Naive thymus-derived CD4-positive, alpha-beta T cell (primary cell): ENCODE data around the gene RAPSN. TPM values are rescaled to one million over a fixed set of nuclear protein-coding genes. Genes with fewer than 3 reads are reported as not detected.

Source experiments
- ATAC-seq: fragments of 150-1000 bp; cut with Tn5 transposase; 2 replicates; pipeline ENCODE4 v1.10.0; 2021; ENCODE audit warnings: mild to moderate bottlenecking, moderate library complexity
- CTCF ChIA-PET: fragments of 350-600 bp; sonication (Branson Sonifier 250); formaldehyde crosslinking; loops from one replicate; lab custom pipeline; 2021; ENCODE audit warnings: antibody characterized with exemption; lab: Charles Lee
- POLR2A ChIA-PET: fragments of 350-600 bp; sonication (Branson Sonifier 250); formaldehyde crosslinking; loops from one replicate; lab custom pipeline; 2021; ENCODE audit warnings: antibody characterized with exemption, inconsistent platforms; lab: Charles Lee
- DNase-seq, 9 donors: peaks; one replicate each; pipeline versions ENCODE4 v3.0.0 to v3.0.0-alpha.2; 2020 to 2022; ENCODE audit warnings: mixed read lengths in 1 of 9
- H3K27ac ChIP-seq: one replicate; pipeline ENCODE4 v1.7.0; 2013; ENCODE audit warnings: mild to moderate bottlenecking, low read depth, low read length, moderate library complexity
- H3K27me3 ChIP-seq, 2 donors: one replicate each; pipeline ENCODE4 v1.7.0; 2013; ENCODE audit warnings: low read length in 2 of 2, mild to moderate bottlenecking in 2 of 2, moderate library complexity in 2 of 2; ENCODE audit not compliant: control insufficient read depth in 2 of 2, insufficient read depth in 2 of 2
- H3K36me3 ChIP-seq, 3 experiments: 1 replicate in 2 of 3; 2 replicates in 1 of 3; pipeline ENCODE4 v1.7.0; 2013; ENCODE audit warnings: low read length in 3 of 3, mild to moderate bottlenecking in 3 of 3, moderate library complexity in 1 of 3; ENCODE audit not compliant: insufficient read depth in 3 of 3, control insufficient read depth in 2 of 3
- H3K4me1 ChIP-seq, 2 donors: one replicate each; pipeline ENCODE4 v1.7.0; 2013; ENCODE audit warnings: low read length in 2 of 2, mild to moderate bottlenecking in 2 of 2, moderate library complexity in 1 of 2; ENCODE audit not compliant: control insufficient read depth in 2 of 2, insufficient read depth in 2 of 2
- H3K4me3 ChIP-seq: 2 replicates; pipeline ENCODE4 v1.7.0; 2013; ENCODE audit warnings: mild to moderate bottlenecking, low read length
- H3K9me3 ChIP-seq, 3 experiments: 1 replicate in 2 of 3; 2 replicates in 1 of 3; pipeline ENCODE4 v1.7.0; 2013; ENCODE audit warnings: low read length in 3 of 3; ENCODE audit not compliant: control insufficient read depth in 2 of 3
- H3K27ac Mint-ChIP-seq, 9 donors: one replicate each; pipeline ENCODE4 v1.8.0; 2020 to 2022; ENCODE audit warnings: mixed read lengths in 9 of 9, mild to moderate bottlenecking in 8 of 9, moderate library complexity in 5 of 9, inconsistent platforms in 2 of 9
- H3K27me3 Mint-ChIP-seq, 5 donors: one replicate each; pipeline ENCODE4 v1.8.0; 2021 to 2022; ENCODE audit warnings: mixed read lengths in 5 of 5, mild to moderate bottlenecking in 1 of 5
- H3K36me3 Mint-ChIP-seq, 5 donors: one replicate each; pipeline ENCODE4 v1.8.0; 2020 to 2022; ENCODE audit warnings: mixed read lengths in 5 of 5, mild to moderate bottlenecking in 3 of 5, inconsistent platforms in 1 of 5
- H3K4me1 Mint-ChIP-seq, 7 donors: one replicate each; pipeline ENCODE4 v1.8.0; 2020 to 2022; ENCODE audit warnings: mixed read lengths in 7 of 7, mild to moderate bottlenecking in 3 of 7, inconsistent platforms in 1 of 7
- H3K4me3 Mint-ChIP-seq, 10 donors: one replicate each; pipeline ENCODE4 v1.8.0; 2020 to 2022; ENCODE audit warnings: mild to moderate bottlenecking in 10 of 10, mixed read lengths in 10 of 10, moderate library complexity in 6 of 10, inconsistent platforms in 2 of 10
- H3K9me3 Mint-ChIP-seq, 11 donors: one replicate each; pipeline ENCODE4 v1.8.0; 2020 to 2022; ENCODE audit warnings: mixed read lengths in 11 of 11, mild to moderate bottlenecking in 4 of 11, inconsistent platforms in 1 of 11, moderate library complexity in 1 of 11
- intact Hi-C, 2 donors: fragments of 100-400 bp; cut with micrococcal nuclease; formaldehyde crosslinking; loops; one replicate each; pipeline ENCODE4 v1.15.1; 2023
- polyA plus RNA-seq, 2 donors: library from polyadenylated mRNA; unstranded; fragments of 300-500 nt; fragmentation: Illumina TruSeq; gene quantifications; one replicate each; pipeline ENCODE4 v1.2.3, GENCODE V29; 2021
- total RNA-seq, 6 experiments: library from RNA in 5 of 6; stranded (reverse) in 5 of 6; gene quantifications; 1 replicate in 5 of 6; 2 replicates in 1 of 6; pipeline ENCODE4 v1.2.3 and lab custom pipeline; 2021 to 2026

The RAPSN gene
- total and polyA plus RNA-seq, 7 experiments from 2014 or later = 0.99 to 1.7 (median 1.4) TPM; not detected in 2

GRCh38 chr11:47391711-47392432, 57.1 kb downstream of the RAPSN start:
- H3K27me3 ChIP-seq = no peaks in the 10 kb centered on the region
- no peaks in the 10 kb centered on the region for H3K36me3 ChIP-seq
- ChIA-PET POLR2A (interaction anchor here (1.1 to 6.1 kb wide), 6 partner anchors 8 to 34 kb away, joined by 5 to 41 read pairs (median 12); partner anchors contain the start of gene PSMC3), CTCF (interaction anchor here (0.8 to 4.0 kb wide), 5 partner anchors 9 to 20 kb away, joined by 3 to 33 read pairs (median 6); partner anchors contain the start of gene SLC39A13)
- H3K4me3 ChIP-seq = no peak overlapping the region
- H3K4me3 Mint-ChIP-seq = peak overlapping the region in 1 of 10 donors; percentile 9
- peaks cover 28 to 42% of the 10 kb centered on the region in 2 donors for H3K4me1 ChIP-seq
- H3K9me3 ChIP-seq = no peaks in the 10 kb centered on the region
- no peaks in the 10 kb centered on the region for H3K36me3 Mint-ChIP-seq
- no peak overlapping the region for H3K27ac ChIP-seq
- peaks cover 16 to 61% (median 46%) of the 10 kb centered on the region in 7 donors for H3K4me1 Mint-ChIP-seq
- peaks cover 0 to 1% (median 0%) of the 10 kb centered on the region in 11 donors for H3K9me3 Mint-ChIP-seq
- ATAC-seq (no peak), DNase-seq (no peak)
- no peaks in the 10 kb centered on the region for H3K27me3 Mint-ChIP-seq
- H3K27ac Mint-ChIP-seq = peak overlapping the region; percentile 15 to 96 (median 65)
- intact Hi-C loops = no loop called here

DNA sequence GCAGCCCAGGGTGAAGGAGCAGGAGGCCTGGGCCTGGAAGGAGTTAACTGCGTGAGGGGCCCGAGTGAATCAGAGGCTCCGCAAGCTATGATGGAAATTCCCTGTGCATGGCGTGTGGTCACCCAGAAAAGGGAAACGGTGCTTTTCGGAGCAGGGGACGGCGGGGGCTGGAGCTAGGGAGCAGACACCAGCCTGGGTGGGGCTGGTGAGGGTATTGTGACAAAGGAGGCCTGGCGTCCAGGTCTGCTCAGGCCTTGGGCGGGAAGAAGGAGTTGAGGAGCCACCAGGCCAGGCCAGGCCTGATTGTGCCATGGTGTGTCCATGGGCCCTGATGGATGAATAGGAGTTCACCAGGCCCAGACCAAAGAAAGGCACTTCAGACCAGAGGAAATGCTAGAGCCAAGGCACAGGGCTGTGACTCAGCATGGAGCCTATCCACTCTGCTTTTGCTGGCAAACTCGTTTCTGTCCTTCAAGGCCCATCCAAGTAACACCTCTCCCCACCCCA, 57.8 kb downstream of the RAPSN start:
- no peak for DNase-seq
- H3K4me1 ChIP-seq = peaks cover 28 to 42% of the 10 kb centered on the region in 2 donors
- H3K4me1 Mint-ChIP-seq = peaks cover 16 to 59% (median 46%) of the 10 kb centered on the region in 7 donors

DNA sequence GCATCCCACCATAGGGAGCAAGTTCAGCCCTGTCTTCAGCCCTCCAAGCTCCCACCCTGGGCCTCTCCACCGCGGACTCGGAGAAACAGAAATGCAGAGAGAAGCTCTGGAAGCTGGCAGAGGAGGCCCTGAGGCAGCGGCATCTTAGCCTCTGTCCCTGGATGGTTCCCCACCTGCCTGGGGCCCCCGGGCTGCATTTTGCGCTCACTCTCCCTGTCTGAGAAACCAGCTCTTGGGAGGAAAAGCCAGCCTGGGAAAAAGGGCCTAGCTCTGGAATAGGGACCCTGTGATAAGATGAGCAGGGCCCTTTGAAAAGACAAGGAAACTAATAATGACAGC, 58.5 kb downstream of the RAPSN start:
- H3K9me3 ChIP-seq = no peaks in the 10 kb centered on the region
- H3K4me1 Mint-ChIP-seq = peaks cover 16 to 52% (median 40%) of the 10 kb centered on the region in 7 donors
- no peaks in the 10 kb centered on the region for H3K27me3 ChIP-seq
- intact Hi-C loops = no loop called here
- no peak overlapping the region for H3K4me3 ChIP-seq
- H3K36me3 Mint-ChIP-seq = no peaks in the 10 kb centered on the region
- H3K27ac ChIP-seq = no peak overlapping the region
- H3K4me1 ChIP-seq = peaks cover 26 to 34% of the 10 kb centered on the region in 2 donors
- H3K27me3 Mint-ChIP-seq = no peaks in the 10 kb centered on the region
- H3K4me3 Mint-ChIP-seq = peak overlapping the region in 1 of 10 donors; percentile 41
- DNase-seq (no peak), ATAC-seq (no peak)
- ChIA-PET POLR2A (interaction anchor here (0.5 to 6.1 kb wide), 8 partner anchors 8 to 668 kb away, joined by 3 to 41 read pairs (median 4); partner anchors contain the start of gene SLC39A13), CTCF (interaction anchor here (0.5 to 3.8 kb wide), 3 partner anchors 16 to 169 kb away, joined by 5 to 20 read pairs (median 7); no protein-coding TSS in a partner anchor)
- peaks cover 0 to 1% (median 0%) of the 10 kb centered on the region in 11 donors for H3K9me3 Mint-ChIP-seq
- H3K27ac Mint-ChIP-seq = peak overlapping the region in 5 of 9 donors; percentile 36 to 78 (median 75)
- H3K36me3 ChIP-seq = no peaks in the 10 kb centered on the region

More for the DNA sequence above, 57.8 kb downstream of the RAPSN start:
- Mint-ChIP-seq H3K9me3 (peaks cover 0 to 1% (median 0%) of the 10 kb centered on the region in 11 donors), H3K4me3 (peak overlapping the region in 1 of 10 donors; percentile 9), H3K27me3 (no peaks in the 10 kb centered on the region), H3K36me3 (no peaks in the 10 kb centered on the region), H3K27ac (peak overlapping the region; percentile 15 to 96 (median 75))
- Histone ChIP-seq H3K36me3 (no peaks in the 10 kb centered on the region), H3K27me3 (no peaks in the 10 kb centered on the region), H3K9me3 (no peaks in the 10 kb centered on the region), H3K4me3 (no peak overlapping the region), H3K27ac (no peak overlapping the region)
- CTCF ChIA-PET = interaction anchor here (1.2 to 4.0 kb wide), 3 partner anchors 9 to 21 kb away, joined by 4 to 33 read pairs (median 7); no protein-coding TSS in a partner anchor
- peak; percentile 66 for ATAC-seq
- POLR2A ChIA-PET = interaction anchor here (0.6 to 6.1 kb wide), 7 partner anchors 7 to 567 kb away, joined by 3 to 41 read pairs (median 5); partner anchors contain the start of genes PSMC3 and SLC39A13
- intact Hi-C loops = no loop called here

DNA sequence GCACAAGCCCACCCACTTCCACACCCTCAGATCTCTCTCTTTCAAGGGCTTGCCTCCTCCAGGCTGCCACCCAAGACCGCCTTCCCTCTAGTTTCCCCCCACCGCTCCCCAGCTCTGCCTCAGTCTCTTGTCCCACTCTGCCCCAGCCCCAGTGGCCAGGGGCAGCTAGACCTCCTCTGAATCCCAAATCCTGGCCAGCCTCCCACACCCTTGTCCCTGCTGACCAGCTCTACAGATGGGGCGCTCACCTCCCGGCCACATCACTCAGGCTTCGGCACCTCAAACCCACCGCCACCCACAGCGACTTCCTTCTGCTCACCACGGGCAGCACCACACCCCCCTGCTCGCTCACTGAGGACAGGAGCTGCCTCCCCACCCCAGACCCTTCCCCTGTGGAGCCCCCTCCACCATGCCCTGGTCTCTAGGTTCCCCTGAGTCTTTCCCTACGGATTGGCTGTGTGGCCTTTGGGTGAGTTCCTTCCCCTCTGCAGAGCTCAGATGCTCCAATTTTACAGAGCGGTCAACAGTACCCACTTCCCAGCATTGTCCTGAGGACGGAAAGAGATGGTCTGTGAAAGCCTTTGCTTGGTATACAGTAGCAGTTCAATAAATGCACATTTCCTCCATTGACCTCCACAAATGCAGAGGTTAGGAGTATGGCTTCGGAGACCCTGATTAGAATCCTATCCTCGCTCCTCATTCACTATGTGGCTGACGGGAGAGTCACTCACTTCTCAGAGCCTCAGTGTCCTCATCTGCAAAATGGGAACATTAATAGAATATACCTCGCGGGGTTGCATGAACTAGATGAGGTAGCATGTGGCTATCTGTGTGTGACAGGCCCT, 59.1 kb downstream of the RAPSN start:
- H3K9me3 ChIP-seq = no peaks in the 10 kb centered on the region
- intact Hi-C loops = no loop called here
- Mint-ChIP-seq H3K4me1 (peaks cover 16 to 48% (median 38%) of the 10 kb centered on the region in 7 donors), H3K27me3 (no peaks in the 10 kb centered on the region), H3K9me3 (peaks cover 0 to 1% (median 0%) of the 10 kb centered on the region in 11 donors), H3K36me3 (no peaks in the 10 kb centered on the region), H3K4me3 (peak overlapping the region in 3 of 10 donors; percentile 25 to 71 (median 50)), H3K27ac (peak overlapping the region in 7 of 9 donors; percentile 27 to 81 (median 36))
- ATAC-seq (no peak), DNase-seq (no peak)
- no peaks in the 10 kb centered on the region for H3K27me3 ChIP-seq
- no peak overlapping the region for H3K27ac ChIP-seq
- no peaks in the 10 kb centered on the region for H3K36me3 ChIP-seq
- ChIA-PET CTCF (interaction anchor here (0.5 to 3.8 kb wide), 5 partner anchors 12 to 170 kb away, joined by 3 to 20 read pairs (median 5); no protein-coding TSS in a partner anchor), POLR2A (interaction anchor here (0.5 to 6.1 kb wide), 9 partner anchors 9 to 668 kb away, joined by 3 to 41 read pairs (median 3); partner anchors contain the start of genes MADD and SLC39A13)
- H3K4me1 ChIP-seq = peaks cover 20 to 28% of the 10 kb centered on the region in 2 donors
- peak overlapping the region; percentile 17 for H3K4me3 ChIP-seq

GRCh38 chr11:47388697-47389576, 60.0 kb downstream of the RAPSN start:
- Mint-ChIP-seq H3K4me1 (peaks cover 11 to 40% (median 31%) of the 10 kb centered on the region in 7 donors), H3K27ac (peak overlapping the region in 4 of 9 donors; percentile 22 to 81 (median 56)), H3K4me3 (peak overlapping the region in 1 of 10 donors; percentile 25), H3K9me3 (peaks cover 0 to 1% (median 0%) of the 10 kb centered on the region in 11 donors), H3K36me3 (no peaks in the 10 kb centered on the region), H3K27me3 (no peaks in the 10 kb centered on the region)
- intact Hi-C loops = no loop called here
- no peak for ATAC-seq
- ChIA-PET CTCF (interaction anchor here (0.9 to 3.8 kb wide), 4 partner anchors 12 to 23 kb away, joined by 3 to 20 read pairs (median 6); no protein-coding TSS in a partner anchor), POLR2A (interaction anchor here (0.5 to 6.1 kb wide), 6 partner anchors 10 to 175 kb away, joined by 3 to 41 read pairs (median 6); partner anchors contain the start of genes MADD and SPI1)
- no peak overlapping the region for H3K4me3 ChIP-seq
- peaks cover 12 to 20% of the 10 kb centered on the region in 2 donors for H3K4me1 ChIP-seq
- no peaks in the 10 kb centered on the region for H3K36me3 ChIP-seq
- H3K27me3 ChIP-seq = no peaks in the 10 kb centered on the region
- DNase-seq = no peak
- H3K27ac ChIP-seq = no peak overlapping the region
- no peaks in the 10 kb centered on the region for H3K9me3 ChIP-seq
